ENCODE measurements around the gene NQO2.

- TF ChIP-seq CTCF (IDR thresholded peaks at IDR 0.05; ENCODE audit: poor library complexity) (no peak), EZH2 (IDR thresholded peaks at IDR 0.05; ENCODE audit: borderline replicate concordance) (no peak), EZH2phosphoT487 (IDR thresholded peaks at IDR 0.05; ENCODE audit: low read depth, severe bottlenecking, unreplicated experiment) (no peak)
Observed at GRCh38 chr6:3033652-3034051, 34.0 kb downstream of the NQO2 start.

Measured in hepatocyte (in vitro differentiated cells).